ENCODE data around the gene NCKAP5.

NCKAP5 gene

GRCh38 chr2:132984731-132985130, 583.5 kb downstream of the NCKAP5 start:
- no peak for DNase-seq (ENCODE audit: low read depth)

GRCh38 chr2:132980304-132980703, 588.0 kb downstream of the NCKAP5 start:
- no peak for DNase-seq (ENCODE audit: low read depth)

GRCh38 chr2:132979339-132980093, 588.7 kb downstream of the NCKAP5 start:
- no peak for DNase-seq (ENCODE audit: low read depth)

- no peak for DNase-seq (ENCODE audit: low read depth)
Measured at GRCh38 chr2:132978840-132979239, 589.4 kb downstream of the NCKAP5 start.

- DNase-seq (ENCODE audit: low read depth), result no peak
Measured at GRCh38 chr2:132977812-132978529, 590.3 kb downstream of the NCKAP5 start.

GRCh38 chr2:132975193-132976105, 592.8 kb downstream of the NCKAP5 start:
- DNase-seq (ENCODE audit: low read depth), result no peak

GRCh38 chr2:132974467-132975095, 593.7 kb downstream of the NCKAP5 start:
- DNase-seq (ENCODE audit: low read depth), result no peak

GRCh38 chr2:132971310-132972061, 596.8 kb downstream of the NCKAP5 start:
- DNase-seq (ENCODE audit: low read depth), result no peak

- no peak for DNase-seq (ENCODE audit: low read depth)
Measured at GRCh38 chr2:132969371-132969985, 598.8 kb downstream of the NCKAP5 start.

GRCh38 chr2:132965460-132965859, 602.8 kb downstream of the NCKAP5 start:
- no peak for DNase-seq (ENCODE audit: low read depth)

GRCh38 chr2:132963161-132963560, 605.1 kb downstream of the NCKAP5 start:
- DNase-seq (ENCODE audit: low read depth), result no peak

- no peak for DNase-seq (ENCODE audit: low read depth)
Measured at GRCh38 chr2:132958887-132959286, 609.4 kb downstream of the NCKAP5 start.

- DNase-seq (ENCODE audit: low read depth), result no peak
Measured at GRCh38 chr2:132955871-132956615, 612.2 kb downstream of the NCKAP5 start.

GRCh38 chr2:132953771-132954170, 614.5 kb downstream of the NCKAP5 start:
- DNase-seq (ENCODE audit: low read depth), result no peak

- no peak for DNase-seq (ENCODE audit: low read depth)
Measured at GRCh38 chr2:132951008-132951714, 617.1 kb downstream of the NCKAP5 start.

- no peak for DNase-seq (ENCODE audit: low read depth)
Measured at GRCh38 chr2:132949108-132949507, 619.2 kb downstream of the NCKAP5 start.

GRCh38 chr2:132948211-132948610, 620.1 kb downstream of the NCKAP5 start:
- DNase-seq (ENCODE audit: low read depth), result no peak

- DNase-seq (ENCODE audit: low read depth), result no peak
Measured at GRCh38 chr2:132943829-132944228, 624.4 kb downstream of the NCKAP5 start.

- no peak for DNase-seq (ENCODE audit: low read depth)
Measured at GRCh38 chr2:132941296-132942020, 626.8 kb downstream of the NCKAP5 start.

All from CMK (cell line).